Measurements from ENCODE around the gene AMN1.
"Not testable (repeated sequence)": the region's sequence is repeated elsewhere in the genome, so short reads cannot be mapped to it uniquely, and the experiment has no call there.

The AMN1 gene

GRCh38 chr12:31728917-31729640, at the start of gene AMN1:
AMN1 (minus strand) TSS chr12:31729021; CDS start chr12:31729008, 13 bp downstream.
- peak; percentile 99 for DNase-seq

- DNase-seq, result no peak
Measured at GRCh38 chr12:31773867-31774266, 45.0 kb upstream of the AMN1 start.

- no peak for DNase-seq
Measured at GRCh38 chr12:31773223-31773750, 44.5 kb upstream of the AMN1 start.

GRCh38 chr12:31772685-31773222, 43.9 kb upstream of the AMN1 start:
- DNase-seq, result no peak

- no peak for DNase-seq
Measured at GRCh38 chr12:31772186-31772585, 43.4 kb upstream of the AMN1 start.

- DNase-seq, result no peak
Measured at GRCh38 chr12:31768046-31768445, 39.2 kb upstream of the AMN1 start.

GRCh38 chr12:31765931-31766330, 37.1 kb upstream of the AMN1 start:
- no peak for DNase-seq

- DNase-seq, result no peak
Measured at GRCh38 chr12:31759632-31760459, 31.0 kb upstream of the AMN1 start.

- DNase-seq, result peak; percentile 29
Measured at GRCh38 chr12:31758297-31758696, 29.5 kb upstream of the AMN1 start.

- no peak for DNase-seq
Measured at GRCh38 chr12:31756977-31757420, 28.2 kb upstream of the AMN1 start.

GRCh38 chr12:31752450-31752849, 23.6 kb upstream of the AMN1 start:
- no peak for DNase-seq

- DNase-seq, result no peak
Measured at GRCh38 chr12:31751085-31751484, 22.3 kb upstream of the AMN1 start.

GRCh38 chr12:31750747-31751039, 21.9 kb upstream of the AMN1 start:
- DNase-seq, result no peak

- DNase-seq, result peak; percentile 100
Measured at GRCh38 chr12:31749024-31749704, 20.3 kb upstream of the AMN1 start.

GRCh38 chr12:31745242-31745641, 16.4 kb upstream of the AMN1 start:
- no peak for DNase-seq

- DNase-seq, result not testable (repeated sequence)
Measured at GRCh38 chr12:31744363-31744762, 15.5 kb upstream of the AMN1 start.

- DNase-seq, result no peak
Measured at GRCh38 chr12:31742891-31743290, 14.1 kb upstream of the AMN1 start.

GRCh38 chr12:31740628-31741027, 11.8 kb upstream of the AMN1 start:
- DNase-seq, result no peak

- DNase-seq, result no peak
Measured at GRCh38 chr12:31737763-31738162, 8.9 kb upstream of the AMN1 start.

GRCh38 chr12:31737345-31737744, 8.5 kb upstream of the AMN1 start:
- DNase-seq, result no peak

- no peak for DNase-seq
Measured at GRCh38 chr12:31736472-31736871, 7.7 kb upstream of the AMN1 start.

- not testable (repeated sequence) for DNase-seq
Measured at GRCh38 chr12:31733549-31734432, 5.0 kb upstream of the AMN1 start.
